ENCODE data around the gene RHOG.

RHOG gene

GRCh38 chr11:3833449-3833848 is 7.3 kb downstream of the RHOG start:
- peaks cover 41% of the 10 kb centered on the region; the same call in 1 of the 2 replicates for H3K79me2 ChIP-seq (ENCODE audit: insufficient read depth, low read depth)
- H3K36me3 ChIP-seq (ENCODE audit: insufficient read depth): no peaks in the 10 kb centered on the region
- H3K4me1 ChIP-seq (ENCODE audit: low read depth, poor library complexity, severe bottlenecking): peaks cover 27% of the 10 kb centered on the region
- no peak overlapping the region for H3K4me2 ChIP-seq
- H3K27me3 ChIP-seq (ENCODE audit: insufficient read depth, low read depth): no peaks in the 10 kb centered on the region
- 0 out of 2 replicates have a peak, but pooled peaks cover 4% of the 10 kb centered on the region for H4K20me1 ChIP-seq (ENCODE audit: insufficient read depth)
- H3K9ac ChIP-seq: no peak overlapping the region
- H2AFZ ChIP-seq (ENCODE audit: low read depth): no peak overlapping the region
- no peak overlapping the region for H3K27ac ChIP-seq
- no peak overlapping the region for H3K4me3 ChIP-seq (IDR thresholded peaks at IDR 0.05; ENCODE audit: insufficient read depth, low read depth, low read length)
- no peak for TF ChIP-seq CTCF (conservative IDR thresholded peaks at IDR 0.05; ENCODE audit: low read depth, low read length)

GRCh38 chr11:3832816-3833215 is 7.9 kb downstream of the RHOG start:
- Histone ChIP-seq H3K4me2 (no peak overlapping the region), H3K36me3 (ENCODE audit: insufficient read depth) (no peaks in the 10 kb centered on the region), H3K79me2 (ENCODE audit: insufficient read depth, low read depth) (peaks cover 35% of the 10 kb centered on the region; the same call in 1 of the 2 replicates), H3K4me1 (ENCODE audit: low read depth, poor library complexity, severe bottlenecking) (peaks cover 21% of the 10 kb centered on the region), H3K4me3 (IDR thresholded peaks at IDR 0.05; ENCODE audit: insufficient read depth, low read depth, low read length) (no peak overlapping the region), H3K27me3 (ENCODE audit: insufficient read depth, low read depth) (no peaks in the 10 kb centered on the region), H3K9ac (no peak overlapping the region), H3K27ac (no peak overlapping the region), H4K20me1 (ENCODE audit: insufficient read depth) (0 out of 2 replicates have a peak, but pooled peaks cover 4% of the 10 kb centered on the region), H2AFZ (ENCODE audit: low read depth) (no peak overlapping the region)
- no peak for TF ChIP-seq CTCF (conservative IDR thresholded peaks at IDR 0.05; ENCODE audit: low read depth, low read length)

- 0 out of 2 replicates have a peak, but pooled peaks cover 4% of the 10 kb centered on the region for H4K20me1 ChIP-seq (ENCODE audit: insufficient read depth)
- no peak overlapping the region for H2AFZ ChIP-seq (ENCODE audit: low read depth)
- TF ChIP-seq CTCF (conservative IDR thresholded peaks at IDR 0.05; ENCODE audit: low read depth, low read length): no peak
- no peak overlapping the region for H3K4me3 ChIP-seq (IDR thresholded peaks at IDR 0.05; ENCODE audit: insufficient read depth, low read depth, low read length)
- no peak overlapping the region for H3K9ac ChIP-seq
- H3K4me2 ChIP-seq: no peak overlapping the region
- H3K27ac ChIP-seq: no peak overlapping the region
- H3K27me3 ChIP-seq (ENCODE audit: insufficient read depth, low read depth): no peaks in the 10 kb centered on the region
- H3K4me1 ChIP-seq (ENCODE audit: low read depth, poor library complexity, severe bottlenecking): peaks cover 11% of the 10 kb centered on the region
- peaks cover 27% of the 10 kb centered on the region; the same call in 1 of the 2 replicates for H3K79me2 ChIP-seq (ENCODE audit: insufficient read depth, low read depth)
- no peaks in the 10 kb centered on the region for H3K36me3 ChIP-seq (ENCODE audit: insufficient read depth)
These were observed 9.2 kb downstream of the RHOG start for GRCh38 chr11:3831378-3832239.

- no peak overlapping the region for H3K4me2 ChIP-seq
- no peaks in the 10 kb centered on the region for H3K27me3 ChIP-seq (ENCODE audit: insufficient read depth, low read depth)
- no peak overlapping the region for H3K9ac ChIP-seq
- no peaks in the 10 kb centered on the region for H3K36me3 ChIP-seq (ENCODE audit: insufficient read depth)
- TF ChIP-seq CTCF (conservative IDR thresholded peaks at IDR 0.05; ENCODE audit: low read depth, low read length): no peak
- H2AFZ ChIP-seq (ENCODE audit: low read depth): no peak overlapping the region
- no peak overlapping the region for H3K4me3 ChIP-seq (IDR thresholded peaks at IDR 0.05; ENCODE audit: insufficient read depth, low read depth, low read length)
- 0 out of 2 replicates have a peak, but pooled peaks cover 3% of the 10 kb centered on the region for H4K20me1 ChIP-seq (ENCODE audit: insufficient read depth)
- peaks cover 19% of the 10 kb centered on the region; the same call in 1 of the 2 replicates for H3K79me2 ChIP-seq (ENCODE audit: insufficient read depth, low read depth)
- peaks cover 9% of the 10 kb centered on the region for H3K4me1 ChIP-seq (ENCODE audit: low read depth, poor library complexity, severe bottlenecking)
- no peak overlapping the region for H3K27ac ChIP-seq
These were observed 10.0 kb downstream of the RHOG start for GRCh38 chr11:3830730-3831129.

All from KMS-11 (cell line).